GM21367 (cell line): ENCODE results near the gene MS4A4E.
"Not testable (repeated sequence)": the region's sequence is repeated elsewhere in the genome, so short reads cannot be mapped to it uniquely, and the experiment has no call there.

Experiments used
- ATAC-seq: cut with Tn5 transposase; IDR thresholded peaks from one replicate; pipeline ENCODE4 v1.9.1; 2021; ENCODE audit not compliant: unreplicated experiment

MS4A4E gene

GRCh38 chr11:60222141-60222540 is 20.8 kb downstream of the MS4A4E start:
- no peak for ATAC-seq

DNA sequence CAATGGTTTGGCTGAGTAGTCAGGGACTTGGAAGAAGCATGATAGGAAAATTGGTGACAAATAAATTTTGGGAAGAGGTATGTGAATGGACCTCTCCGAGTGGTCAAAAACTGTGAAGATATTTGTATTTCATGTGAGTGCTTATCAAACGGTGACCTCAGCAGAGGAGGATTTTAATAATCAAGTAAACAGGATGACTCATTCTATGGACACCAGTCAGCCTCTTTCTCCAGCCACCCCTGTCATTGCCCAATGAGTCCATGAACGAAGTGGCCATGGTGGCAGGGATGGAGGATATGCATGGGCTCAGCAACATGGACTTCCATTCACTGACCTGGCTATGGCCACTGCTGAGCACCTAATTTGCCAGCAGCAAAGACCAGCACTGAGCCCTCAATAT is 21.2 kb downstream of the MS4A4E start:
- no peak for ATAC-seq

DNA sequence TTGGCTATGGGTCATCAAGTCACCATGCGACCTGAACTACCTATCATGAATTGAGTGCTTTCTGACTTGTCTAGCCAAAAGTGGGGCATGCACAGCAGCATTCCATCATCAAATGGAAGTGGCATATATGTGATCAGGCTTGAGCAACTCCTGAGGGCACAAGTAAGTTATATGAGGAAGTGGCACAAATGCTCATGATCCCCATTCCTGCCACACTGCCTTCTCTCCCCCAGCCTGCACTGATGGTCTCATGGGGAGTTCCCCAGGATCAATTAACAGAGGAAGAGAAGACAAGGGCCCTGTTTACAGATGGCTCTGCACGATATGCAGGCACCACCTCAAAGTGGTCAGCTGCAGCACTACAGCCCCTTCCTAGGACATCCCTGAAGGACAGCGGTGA is 21.8 kb downstream of the MS4A4E start:
- ATAC-seq: no peak

GRCh38 chr11:60214386-60214785 is 28.6 kb downstream of the MS4A4E start:
- no peak for ATAC-seq

GRCh38 chr11:60211206-60211605 is 31.7 kb downstream of the MS4A4E start:
- ATAC-seq: no peak

GRCh38 chr11:60209977-60210376 is 33.0 kb downstream of the MS4A4E start:
- no peak for ATAC-seq

DNA sequence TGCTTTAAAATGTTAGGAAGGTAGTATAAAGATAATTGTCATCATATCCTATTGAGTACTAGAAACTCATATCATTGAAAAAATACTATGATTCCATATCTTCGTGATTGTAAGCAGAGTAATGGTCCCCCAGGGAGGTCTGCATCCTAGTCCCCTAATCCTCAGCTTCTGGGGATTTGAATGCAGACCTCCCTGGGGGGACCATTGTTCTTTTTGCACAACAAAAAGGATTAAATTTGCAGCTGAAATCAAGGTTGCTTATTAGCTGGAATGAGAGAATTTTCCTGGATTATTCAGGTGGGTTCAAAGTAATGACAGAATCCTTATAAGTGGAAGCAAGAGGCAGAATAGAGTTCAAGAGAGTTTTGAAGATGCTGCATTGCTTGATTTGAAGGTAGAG is 34.0 kb downstream of the MS4A4E start:
- no peak for ATAC-seq

GRCh38 chr11:60208146-60208895 is 34.6 kb downstream of the MS4A4E start:
- ATAC-seq: no peak

DNA sequence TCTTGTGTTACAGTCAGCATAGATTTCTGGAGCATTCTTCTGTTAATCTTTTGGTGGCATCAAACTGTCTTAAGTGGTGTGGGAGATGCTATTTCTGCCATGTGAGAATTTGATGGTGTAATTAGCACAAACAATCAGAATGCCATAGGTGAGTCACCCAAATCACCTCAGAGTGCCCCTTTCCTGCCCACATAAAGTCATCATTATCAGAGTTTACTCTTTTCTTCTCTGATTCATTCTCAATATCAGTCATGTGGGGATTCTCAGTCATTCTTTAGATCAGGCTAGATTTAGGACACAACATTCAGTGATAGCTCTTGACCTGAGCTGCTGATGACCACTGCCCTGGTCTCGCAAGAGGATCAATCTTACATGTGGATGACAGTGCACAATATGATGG is 36.3 kb downstream of the MS4A4E start:
- no peak for ATAC-seq

- peak; percentile 56 for ATAC-seq
These were observed 38.0 kb downstream of the MS4A4E start for GRCh38 chr11:60204922-60205321.

- not testable (repeated sequence) for ATAC-seq
These were observed 41.6 kb downstream of the MS4A4E start for GRCh38 chr11:60201334-60201733.

DNA sequence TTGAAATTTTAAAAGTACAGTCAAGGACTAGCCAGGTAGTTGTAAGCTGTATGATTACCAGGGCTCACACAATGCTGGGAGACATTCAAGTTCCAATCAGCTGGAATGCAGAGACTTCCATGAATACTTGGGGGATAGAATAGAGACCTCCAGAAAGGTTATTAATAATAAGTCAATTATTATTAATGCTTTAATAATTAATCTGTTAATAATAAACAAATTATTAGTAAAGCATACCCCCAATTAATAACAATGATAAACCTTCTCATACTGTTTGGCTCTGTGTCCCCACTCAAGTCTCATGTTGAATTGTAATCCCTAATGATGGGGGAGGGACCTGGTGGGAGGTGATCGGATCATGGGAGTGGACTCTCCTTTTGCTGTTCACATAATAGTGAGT is 45.5 kb downstream of the MS4A4E start:
- ATAC-seq: no peak

DNA sequence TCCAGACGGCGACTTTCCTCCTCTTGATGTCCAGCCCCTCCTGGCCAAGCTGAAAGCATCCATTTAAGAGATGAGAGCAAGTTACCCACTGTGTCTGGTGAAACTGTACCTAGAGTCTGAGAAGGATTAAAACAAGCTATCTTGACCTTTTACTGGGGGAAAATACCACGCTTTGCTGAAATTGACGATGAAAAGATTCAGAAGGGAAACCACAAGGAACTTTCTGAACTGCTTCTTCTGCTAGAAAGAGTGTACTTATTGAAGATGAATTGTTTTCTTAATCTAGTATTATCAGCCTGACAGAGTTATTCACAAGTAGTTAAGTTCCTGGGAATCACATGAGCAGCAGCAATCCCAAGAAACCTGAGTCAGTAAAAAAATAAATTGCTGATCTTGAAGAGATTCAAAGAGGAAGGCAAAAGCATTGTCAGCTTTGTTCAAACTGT is 47.0 kb downstream of the MS4A4E start:
- ATAC-seq: no peak

GRCh38 chr11:60194511-60194910 is 48.4 kb downstream of the MS4A4E start:
- no peak for ATAC-seq

- peak; percentile 80 for ATAC-seq
These were observed 49.1 kb downstream of the MS4A4E start for GRCh38 chr11:60193687-60194433.

DNA sequence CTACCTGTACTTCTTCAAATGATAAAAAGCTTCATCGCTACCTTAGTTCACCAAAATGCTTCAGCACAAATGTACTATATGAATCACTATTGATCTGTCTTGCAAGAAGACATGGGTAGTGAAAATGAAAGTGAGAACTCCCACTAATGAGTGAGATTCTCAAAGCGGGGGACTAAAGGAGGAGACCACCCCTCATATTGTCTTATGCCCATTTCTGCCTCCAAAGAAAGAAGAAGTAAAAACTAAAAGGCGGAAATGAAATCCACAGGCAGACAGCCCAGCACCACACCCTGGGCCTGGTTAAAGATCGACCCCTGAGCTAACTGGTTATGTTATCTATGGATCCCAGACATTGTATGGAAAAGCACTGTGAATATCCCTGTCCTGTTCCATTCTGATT is 50.4 kb downstream of the MS4A4E start:
- ATAC-seq: not testable (repeated sequence)

DNA sequence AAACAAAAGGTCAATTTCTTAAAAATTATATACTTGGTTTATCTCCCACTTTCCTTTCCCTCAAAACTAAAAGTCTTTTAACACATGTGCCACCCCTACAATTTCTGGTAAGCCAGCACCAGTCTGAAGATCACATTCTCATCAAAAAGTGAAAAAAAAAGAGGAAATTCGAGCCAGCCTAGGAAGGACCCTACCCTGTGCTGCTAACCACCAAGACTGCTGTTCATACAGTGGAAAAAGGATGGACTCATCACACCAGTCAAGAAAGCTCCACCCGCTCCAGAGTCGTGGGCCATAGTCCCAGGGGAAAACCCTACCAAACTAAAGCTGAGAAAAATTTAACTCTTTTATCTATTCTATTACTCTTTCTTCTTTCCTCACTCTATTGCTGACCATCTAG is 54.5 kb downstream of the MS4A4E start:
- ATAC-seq: not testable (repeated sequence)

GRCh38 chr11:60186128-60186527 is 56.8 kb downstream of the MS4A4E start:
- not testable (repeated sequence) for ATAC-seq

- not testable (repeated sequence) for ATAC-seq
These were observed 57.5 kb downstream of the MS4A4E start for GRCh38 chr11:60185512-60185827.

GRCh38 chr11:60184824-60185511 is 58.0 kb downstream of the MS4A4E start:
- ATAC-seq: no peak

- no peak for ATAC-seq
These were observed 59.2 kb downstream of the MS4A4E start for GRCh38 chr11:60183591-60184205.
